Neural cell (in vitro differentiated cells): ENCODE data around the gene VEPH1. TPM values are rescaled to one million over a fixed set of nuclear protein-coding genes. Genes with fewer than 3 reads are reported as not detected.

ENCODE experiments used
- H2AFZ ChIP-seq: fragments of 200-600, 300-800 bp; sonication (generic), shearing (Covaris generic); 2 replicates; pipeline ENCODE4 v1.6.0; 2014; ENCODE audit warnings: low read depth, mild to moderate bottlenecking, antibody characterized with exemption, low read length, moderate library complexity
- H3F3A ChIP-seq: fragments of 200-600 bp; shearing (Covaris generic); 2 replicates; pipeline ENCODE4 v1.6.1; 2016; ENCODE audit warnings: mild to moderate bottlenecking, moderate library complexity, mixed read lengths, antibody characterized with exemption, low read length; ENCODE audit not compliant: insufficient read depth, poor library complexity, severe bottlenecking
- H3K27ac ChIP-seq: fragments of 200-600, 300-800 bp; sonication (generic), shearing (Covaris generic); 2 replicates; pipeline ENCODE4 v1.5.1; 2014; ENCODE audit warnings: mild to moderate bottlenecking, low read length, moderate library complexity
- H3K27me3 ChIP-seq: fragments of 300-800, 200-600 bp; sonication (generic), shearing (Covaris generic); 2 replicates; pipeline ENCODE4 v1.6.0; 2014; ENCODE audit warnings: mild to moderate bottlenecking, low read depth, low read length, moderate library complexity; ENCODE audit not compliant: insufficient read depth
- H3K36me3 ChIP-seq: fragments of 300-800, 200-600 bp; sonication (generic), shearing (Covaris generic); 2 replicates; pipeline ENCODE4 v1.5.1; 2014; ENCODE audit warnings: mild to moderate bottlenecking, antibody characterized with exemption, low read length, moderate library complexity; ENCODE audit not compliant: insufficient read depth
- H3K4me2 ChIP-seq: fragments of 300-800, 200-600 bp; sonication (generic), shearing (Covaris generic); 2 replicates; pipeline ENCODE4 v1.6.0; 2014; ENCODE audit warnings: mild to moderate bottlenecking, low read length
- H3K4me3 ChIP-seq: fragments of 300-800, 200-600 bp; sonication (generic), shearing (Covaris generic); 2 replicates; pipeline ENCODE4 v1.5.1; 2014; ENCODE audit warnings: mild to moderate bottlenecking, low read length, moderate library complexity
- H3K79me2 ChIP-seq: fragments of 200-600 bp; shearing (Covaris generic); replicated peaks from 2 replicates; pipeline ENCODE4 v1.6.0; 2014; ENCODE audit warnings: mild to moderate bottlenecking, low read length, moderate library complexity; ENCODE audit not compliant: insufficient read depth
- H3K9ac ChIP-seq: fragments of 300-800, 200-600 bp; sonication (generic), shearing (Covaris generic); 2 replicates; pipeline ENCODE4 v1.6.1; 2016; ENCODE audit warnings: mild to moderate bottlenecking, low read length, mixed read lengths
- H3K9me2 ChIP-seq: fragments of 200-600 bp; shearing (Covaris generic); 2 replicates; pipeline ENCODE4 v1.6.1; 2016; ENCODE audit warnings: mild to moderate bottlenecking, low read length, mixed read lengths; ENCODE audit not compliant: insufficient read depth
- H3K9me3 ChIP-seq: fragments of 200-600, 300-800 bp; sonication (generic), shearing (Covaris generic); 2 replicates; pipeline ENCODE4 v1.6.1; 2016; ENCODE audit warnings: mild to moderate bottlenecking, mixed run types, low read length, moderate library complexity, mixed read lengths
- H4K20me1 ChIP-seq: fragments of 200-600 bp; shearing (Covaris generic); 2 replicates; pipeline ENCODE4 v1.6.1; 2016; ENCODE audit warnings: mild to moderate bottlenecking, mixed run types; ENCODE audit not compliant: insufficient read depth
- CTCF ChIP-seq: fragments of 450-650 bp; IDR thresholded peaks from 2 replicates; pipeline ENCODE4 v1.5.1; 2014; ENCODE audit warnings: antibody characterized with exemption, mild to moderate bottlenecking, moderate library complexity; ENCODE audit not compliant: poor library complexity, severe bottlenecking
- EP300 ChIP-seq: fragments of 450-650 bp; conservative IDR thresholded peaks from 2 replicates; pipeline ENCODE4 v1.6.1; 2014; ENCODE audit warnings: antibody characterized with exemption, mild to moderate bottlenecking, moderate library complexity; ENCODE audit not compliant: poor library complexity, severe bottlenecking
- EZH2 ChIP-seq: fragments of 200-600, 300-800 bp; shearing (Covaris generic), sonication (generic); IDR thresholded peaks from 2 replicates; pipeline ENCODE4 v1.6.1; 2014; ENCODE audit warnings: antibody characterized with exemption, low read length, borderline replicate concordance, mild to moderate bottlenecking; ENCODE audit not compliant: insufficient read depth, poor library complexity, severe bottlenecking
- MXI1 ChIP-seq: fragments of 450-650 bp; conservative IDR thresholded peaks from 2 replicates; pipeline ENCODE4 v1.6.1; 2014; ENCODE audit warnings: antibody characterized with exemption, mild to moderate bottlenecking; ENCODE audit not compliant: poor library complexity, severe bottlenecking
- POLR2AphosphoS5 ChIP-seq: IDR thresholded peaks from 2 replicates; pipeline ENCODE4 v1.6.1; 2012
- RAD21 ChIP-seq: fragments of 450-650 bp; conservative IDR thresholded peaks from 2 replicates; pipeline ENCODE4 v1.6.1; 2014; ENCODE audit warnings: antibody characterized with exemption, mild to moderate bottlenecking, moderate library complexity
- REST ChIP-seq: IDR thresholded peaks from 2 replicates; pipeline ENCODE4 v1.6.1; 2012; ENCODE audit warnings: borderline replicate concordance
- SMC3 ChIP-seq: fragments of 450-650 bp; conservative IDR thresholded peaks from 2 replicates; pipeline ENCODE4 v1.6.1; 2014; ENCODE audit warnings: antibody characterized with exemption, mild to moderate bottlenecking, moderate library complexity; ENCODE audit not compliant: poor library complexity
- TAF1 ChIP-seq: IDR thresholded peaks from 2 replicates; pipeline ENCODE4 v1.6.1; 2012; ENCODE audit warnings: low read depth
- polyA plus RNA-seq: library from polyadenylated mRNA; depleted of rRNA; stranded (reverse); fragments of >200 nt; gene quantifications from 2 replicates; pipeline ENCODE4 v1.2.3, GENCODE V29; 2014

VEPH1 gene
- polyA plus RNA-seq, 1 donor from 2014 or later: 0.89 TPM

- Histone ChIP-seq H3K27ac (no peak overlapping the region), H3K79me2 (no peaks in the 10 kb centered on the region), H3K27me3 (no peaks in the 10 kb centered on the region), H3K9me2 (no peaks in the 10 kb centered on the region), H3K36me3 (no peaks in the 10 kb centered on the region), H3K9me3 (no peaks in the 10 kb centered on the region), H3F3A (no peaks in the 10 kb centered on the region), H3K4me2 (no peak overlapping the region), H4K20me1 (no peaks in the 10 kb centered on the region), H3K9ac (no peak overlapping the region), H2AFZ (no peak overlapping the region), H3K4me3 (no peak overlapping the region)
- no peak for TF ChIP-seq TAF1
- TF ChIP-seq CTCF: no peak
- TF ChIP-seq SMC3: no peak
- no peak for TF ChIP-seq RAD21
- no peak for TF ChIP-seq POLR2AphosphoS5
- TF ChIP-seq MXI1: no peak
- no peak for TF ChIP-seq EZH2
- no peak for TF ChIP-seq EP300
- no peak for TF ChIP-seq REST
Measured at GRCh38 chr3:157541506-157542236, 38.5 kb upstream of the VEPH1 start.

- H3K79me2 ChIP-seq: no peaks in the 10 kb centered on the region
- H3K9me3 ChIP-seq: no peaks in the 10 kb centered on the region
- H3K4me3 ChIP-seq: no peak overlapping the region
- H4K20me1 ChIP-seq: no peaks in the 10 kb centered on the region
- no peaks in the 10 kb centered on the region for H3K9me2 ChIP-seq
- H3K9ac ChIP-seq: no peak overlapping the region
- no peaks in the 10 kb centered on the region for H3F3A ChIP-seq
- H3K4me2 ChIP-seq: no peak overlapping the region
- H3K27ac ChIP-seq: no peak overlapping the region
- no peak for TF ChIP-seq SMC3
- no peak for TF ChIP-seq POLR2AphosphoS5
- TF ChIP-seq CTCF: no peak
- no peak for TF ChIP-seq EZH2
- no peak for TF ChIP-seq REST
- no peak for TF ChIP-seq RAD21
- no peaks in the 10 kb centered on the region for H3K36me3 ChIP-seq
- no peaks in the 10 kb centered on the region for H3K27me3 ChIP-seq
- H2AFZ ChIP-seq: no peak overlapping the region
Measured at GRCh38 chr3:157540656-157541055, 37.4 kb upstream of the VEPH1 start.
